HCT116 (cell line): ENCODE data around the gene WDR72. TPM values are rescaled to one million over a fixed set of nuclear protein-coding genes. Genes with fewer than 3 reads are reported as not detected.

Experiments
- ATAC-seq: fragments of 200-7000 bp; cut with Tn5 transposase; 2 replicates; pipeline ENCODE4 v1.9.1; 2020; ENCODE audit warnings: mild to moderate bottlenecking, moderate library complexity
- BruUV-seq: library from RNA; stranded (reverse); fragments of 400-500 nt; replicated peaks from 2 replicates; lab custom pipeline; 2021; lab: Mats Ljungman, UMichigan
- CTCF ChIA-PET: fragments of 300-600 bp; sonication (Branson Sonifier 250); formaldehyde crosslinking; loops from one replicate; lab custom pipeline; 2021; ENCODE audit warnings: antibody characterized with exemption; lab: Charles Lee
- POLR2A ChIA-PET: fragments of 300-600, 350-600 bp; sonication (Branson Sonifier 250); formaldehyde crosslinking; loops from one replicate; lab custom pipeline; 2021; ENCODE audit warnings: antibody characterized with exemption; lab: Charles Lee
- RAD21 ChIA-PET, 2 experiments: fragments of 300-600 bp; sonication (Branson Sonifier 250); formaldehyde crosslinking; loops; one replicate each; lab custom pipeline; 2023; ENCODE audit warnings: low total read pairs in 2 of 2; ENCODE audit not compliant: uncharacterized antibody in 2 of 2, unreplicated experiment in 2 of 2, low non-redundant PET in 1 of 2; lab: Charles Lee
- DNase-seq: peaks from one replicate; pipeline ENCODE4 v3.0.0-alpha.2; 2010; ENCODE audit warnings: low read depth, low spot score
- H2AFZ ChIP-seq: fragments of 200-600 bp; shearing (Covaris generic), sonication (generic); 2 replicates; pipeline ENCODE4 v1.6.1; 2017; ENCODE audit warnings: low read depth, mixed run types, mixed read lengths, antibody characterized with exemption, low read length; ENCODE audit not compliant: poor library complexity, severe bottlenecking
- H3K27ac ChIP-seq: 2 replicates; pipeline ENCODE4 v1.5.1; 2012; ENCODE audit warnings: low read depth, low read length
- H3K27me3 ChIP-seq: fragments of 200-600 bp; sonication (generic); 2 replicates; pipeline ENCODE4 v1.6.1; 2016; ENCODE audit warnings: mixed run types, low read length, mixed read lengths; ENCODE audit not compliant: insufficient read depth
- H3K36me3 ChIP-seq, 2 experiments: fragments of 200-500 bp in 1 of 2; fragments of 200-600 bp in 1 of 2; sonication (Bioruptor generic) in 1 of 2; sonication (generic) in 1 of 2; 2 replicates each; pipeline versions ENCODE4 v1.5.1 to v1.6.1; 2014 to 2016; ENCODE audit warnings: low read length in 2 of 2, inconsistent platforms in 1 of 2, mixed read lengths in 1 of 2, mixed run types in 1 of 2; ENCODE audit not compliant: insufficient read depth in 2 of 2, control insufficient read depth in 1 of 2
- H3K4me1 ChIP-seq, 2 experiments: fragments of 200-600 bp in 1 of 2; sonication (generic) in 1 of 2; 2 replicates each; pipeline versions ENCODE4 v1.5.1 to v1.6.1; 2012 to 2017; ENCODE audit warnings: low read length in 2 of 2, inconsistent platforms in 1 of 2, mild to moderate bottlenecking in 1 of 2, mixed read lengths in 1 of 2, mixed run types in 1 of 2, moderate library complexity in 1 of 2; ENCODE audit not compliant: insufficient read depth in 2 of 2, control insufficient read depth in 1 of 2
- H3K4me2 ChIP-seq: fragments of 200-600 bp; sonication (generic); 2 replicates; pipeline ENCODE4 v1.6.1; 2017; ENCODE audit warnings: mixed run types, low read length, mixed read lengths
- H3K4me3 ChIP-seq, 2 experiments: fragments of 200-600 bp in 1 of 2; sonication (generic) in 1 of 2; replicated peaks in 1 of 2; 2 replicates each; pipeline ENCODE4 v1.5.1; 2011 to 2016; ENCODE audit warnings: low read length in 2 of 2, control low read depth in 1 of 2, low read depth in 1 of 2, mild to moderate bottlenecking in 1 of 2, mixed read lengths in 1 of 2, mixed run types in 1 of 2
- H3K79me2 ChIP-seq: fragments of 200-600 bp; sonication (generic); 2 replicates; pipeline ENCODE4 v1.6.1; 2017; ENCODE audit warnings: mild to moderate bottlenecking, mixed run types, low read length, moderate library complexity, mixed read lengths; ENCODE audit not compliant: insufficient read depth
- H3K9ac ChIP-seq: fragments of 200-600 bp; sonication (generic); 2 replicates; pipeline ENCODE4 v1.6.1; 2016; ENCODE audit warnings: low read length, mixed read lengths
- H3K9me2 ChIP-seq: fragments of 200-600 bp; sonication (generic), shearing (Covaris generic); 2 replicates; pipeline ENCODE4 v1.6.1; 2017; ENCODE audit warnings: mixed run types, mild to moderate bottlenecking, moderate library complexity; ENCODE audit not compliant: insufficient read depth
- H3K9me3 ChIP-seq, 2 experiments: fragments of 200-500 bp in 1 of 2; fragments of 200-600 bp in 1 of 2; sonication (Bioruptor generic) in 1 of 2; sonication (generic) in 1 of 2; 2 replicates each; pipeline ENCODE4 v1.6.1; 2014 to 2017; ENCODE audit warnings: low read length in 2 of 2, mixed read lengths in 2 of 2, inconsistent platforms in 1 of 2, low read depth in 1 of 2, mild to moderate bottlenecking in 1 of 2, mixed run types in 1 of 2, moderate library complexity in 1 of 2; ENCODE audit not compliant: control insufficient read depth in 1 of 2, insufficient read depth in 1 of 2
- H4K20me1 ChIP-seq: fragments of 200-600 bp; sonication (generic), shearing (Covaris generic); 2 replicates; pipeline ENCODE4 v1.6.1; 2017; ENCODE audit warnings: mixed run types, mild to moderate bottlenecking, moderate library complexity; ENCODE audit not compliant: insufficient read depth
- CBX3 ChIP-seq: IDR thresholded peaks from 2 replicates; pipeline ENCODE4 v1.6.1; 2012; ENCODE audit warnings: low read depth
- CTCF ChIP-seq, 3 experiments: fragments of 200-600 bp in 1 of 3; sonication (generic) in 1 of 3; IDR thresholded peaks in 2 of 3; conservative IDR thresholded peaks in 1 of 3; 2 replicates each; pipeline ENCODE4 v1.5.1; 2012 to 2017; ENCODE audit warnings: low read depth in 2 of 3, low read length in 2 of 3, antibody characterized with exemption in 1 of 3, borderline replicate concordance in 1 of 3, control low read depth in 1 of 3, mild to moderate bottlenecking in 1 of 3, mixed read lengths in 1 of 3, mixed run types in 1 of 3, moderate library complexity in 1 of 3; ENCODE audit not compliant: insufficient read depth in 1 of 3
- EGR1 ChIP-seq: IDR thresholded peaks from 2 replicates; pipeline ENCODE4 v1.6.1; 2012; ENCODE audit warnings: low read depth
- ELF1 ChIP-seq: IDR thresholded peaks from 2 replicates; pipeline ENCODE4 v1.6.1; 2012; ENCODE audit warnings: low read depth, borderline replicate concordance
- EZH2 ChIP-seq: fragments of 200-600 bp; sonication (generic); IDR thresholded peaks from 2 replicates; pipeline ENCODE4 v1.6.1; 2017; ENCODE audit warnings: antibody characterized with exemption, mixed run types
- JUND ChIP-seq: IDR thresholded peaks from 2 replicates; pipeline ENCODE4 v1.6.1; 2012
- POLR2AphosphoS5 ChIP-seq: IDR thresholded peaks from 2 replicates; pipeline ENCODE4 v1.6.1; 2011; ENCODE audit warnings: mild to moderate bottlenecking, low read depth, low read length, moderate library complexity
- RAD21 ChIP-seq: IDR thresholded peaks from 2 replicates; pipeline ENCODE4 v1.6.1; 2012; ENCODE audit warnings: low read depth, mild to moderate bottlenecking
- SP1 ChIP-seq: IDR thresholded peaks from 2 replicates; pipeline ENCODE4 v1.6.1; 2012; ENCODE audit warnings: low read depth
- SRF ChIP-seq: IDR thresholded peaks from 2 replicates; pipeline ENCODE4 v1.6.1; 2012; ENCODE audit warnings: low read depth
- YY1 ChIP-seq: IDR thresholded peaks from 2 replicates; pipeline ENCODE4 v1.6.1; 2011; ENCODE audit warnings: low read length, low read depth, moderate library complexity, mild to moderate bottlenecking; ENCODE audit not compliant: insufficient replicate concordance; ENCODE audit errors: extremely low read depth
- ZFX ChIP-seq: fragments of 450-650 bp; IDR thresholded peaks from 2 replicates; pipeline ENCODE4 v1.6.1; 2017
- ZNF274 ChIP-seq: fragments of 200-500 bp; sonication (Bioruptor generic); IDR thresholded peaks from 2 replicates; pipeline ENCODE4 v1.6.1; 2014; ENCODE audit warnings: mild to moderate bottlenecking, low read depth, low read length, inconsistent platforms
- intact Hi-C: fragments of 100-400 bp; cut with micrococcal nuclease; formaldehyde crosslinking; loops from 2 replicates; pipeline ENCODE4 v1.10.0; 2022
- total RNA-seq: library from RNA; stranded (reverse); gene quantifications from one replicate; pipeline ENCODE4 v1.2.1, GENCODE V29; 2021; ENCODE audit not compliant: unreplicated experiment
- TF ChIP-seq, protein P1 (sequence below): IDR thresholded peaks from 2 replicates; pipeline ENCODE4 v1.6.1; 2011; ENCODE audit warnings: mild to moderate bottlenecking, low read length, moderate library complexity; ENCODE audit not compliant: insufficient replicate concordance; ENCODE audit errors: extremely low read depth
- TF ChIP-seq, protein P2 (sequence below): IDR thresholded peaks from 2 replicates; pipeline ENCODE4 v1.6.1; 2012

Gene WDR72
- total RNA-seq, 1 experiment from 2014 or later = 5.8 TPM

DNA sequence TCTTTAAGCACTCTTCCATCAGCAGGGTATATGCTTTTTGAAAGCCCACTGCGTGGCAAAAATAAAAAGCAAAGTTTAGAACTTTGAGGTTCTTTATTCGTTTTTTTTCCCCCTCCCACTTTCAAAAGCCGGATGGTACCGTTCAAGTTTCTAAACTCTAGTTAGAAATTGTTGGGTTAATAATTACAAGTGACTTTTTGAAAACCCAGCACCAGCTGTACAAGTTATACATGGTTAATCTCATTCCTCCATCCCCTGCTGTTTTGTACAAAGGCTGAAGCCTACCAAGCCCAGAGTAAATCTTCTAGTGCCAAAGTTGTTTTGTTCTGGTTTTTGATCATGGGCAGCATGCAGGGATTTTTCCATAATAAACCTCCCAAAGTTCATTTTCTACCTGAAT lies 48.6 kb downstream of the WDR72 start (continued):
- TF ChIP-seq CBX3 (no peak), JUND (no peak), CTCF (IDR thresholded peaks at IDR 0.05 in 2 of 3, conservative IDR thresholded peaks at IDR 0.05 in 1 of 3; ENCODE audit: borderline replicate concordance in 1 of 3, insufficient read depth in 1 of 3, low read depth in 2 of 3, low read length in 2 of 3) (no peak)
- TF ChIP-seq, all 23 proteins: peak for 0

GRCh38 chr15:53709821-53710220 lies 49.6 kb downstream of the WDR72 start:
- Histone ChIP-seq H3K9me3 (0 out of 4 replicates have a peak, but pooled peaks cover 0 to 3% of the 10 kb centered on the region in 2 experiments), H3K4me2 (no peak overlapping the region), H3K9ac (no peak overlapping the region), H3K27me3 (peaks cover 14% of the 10 kb centered on the region), H2AFZ (no peak overlapping the region), H3K4me3 (no peak overlapping the region), H3K9me2 (no peaks in the 10 kb centered on the region), H3K36me3 (no peaks in the 10 kb centered on the region), H3K79me2 (no peaks in the 10 kb centered on the region), H4K20me1 (no peaks in the 10 kb centered on the region), H3K27ac (no peak overlapping the region), H3K4me1 (no peaks in the 10 kb centered on the region)
- ChIA-PET POLR2A (no interaction called here), RAD21 (no interaction called here), CTCF (no interaction called here)
- no peak for DNase-seq
- TF ChIP-seq ZNF274 = no peak
- TF ChIP-seq POLR2AphosphoS5 = no peak
- TF ChIP-seq EZH2 = no peak
- TF ChIP-seq YY1 = no peak
- TF ChIP-seq CBX3 = no peak
- TF ChIP-seq ELF1 = no peak
- TF ChIP-seq SP1 = no peak
- TF ChIP-seq, protein P1, sequence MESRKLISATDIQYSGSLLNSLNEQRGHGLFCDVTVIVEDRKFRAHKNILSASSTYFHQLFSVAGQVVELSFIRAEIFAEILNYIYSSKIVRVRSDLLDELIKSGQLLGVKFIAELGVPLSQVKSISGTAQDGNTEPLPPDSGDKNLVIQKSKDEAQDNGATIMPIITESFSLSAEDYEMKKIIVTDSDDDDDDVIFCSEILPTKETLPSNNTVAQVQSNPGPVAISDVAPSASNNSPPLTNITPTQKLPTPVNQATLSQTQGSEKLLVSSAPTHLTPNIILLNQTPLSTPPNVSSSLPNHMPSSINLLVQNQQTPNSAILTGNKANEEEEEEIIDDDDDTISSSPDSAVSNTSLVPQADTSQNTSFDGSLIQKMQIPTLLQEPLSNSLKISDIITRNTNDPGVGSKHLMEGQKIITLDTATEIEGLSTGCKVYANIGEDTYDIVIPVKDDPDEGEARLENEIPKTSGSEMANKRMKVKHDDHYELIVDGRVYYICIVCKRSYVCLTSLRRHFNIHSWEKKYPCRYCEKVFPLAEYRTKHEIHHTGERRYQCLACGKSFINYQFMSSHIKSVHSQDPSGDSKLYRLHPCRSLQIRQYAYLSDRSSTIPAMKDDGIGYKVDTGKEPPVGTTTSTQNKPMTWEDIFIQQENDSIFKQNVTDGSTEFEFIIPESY = no peak
- TF ChIP-seq CTCF (IDR thresholded peaks at IDR 0.05 in 2 of 3, conservative IDR thresholded peaks at IDR 0.05 in 1 of 3; ENCODE audit: borderline replicate concordance in 1 of 3, insufficient read depth in 1 of 3, low read depth in 2 of 3, low read length in 2 of 3) = no peak
- TF ChIP-seq, protein P2, sequence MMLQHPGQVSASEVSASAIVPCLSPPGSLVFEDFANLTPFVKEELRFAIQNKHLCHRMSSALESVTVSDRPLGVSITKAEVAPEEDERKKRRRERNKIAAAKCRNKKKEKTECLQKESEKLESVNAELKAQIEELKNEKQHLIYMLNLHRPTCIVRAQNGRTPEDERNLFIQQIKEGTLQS = no peak
- no peak for TF ChIP-seq EGR1
- no peak for TF ChIP-seq RAD21
- TF ChIP-seq ZFX = no peak
- no peak for TF ChIP-seq SRF
- intact Hi-C loops = no loop called here
- ATAC-seq = no peak
- no TSS peak for BruUV-seq
